ENCODE results near the gene RREB1.
A peak's percentile ranks its signal among the peaks of the same experiment; 100 is the strongest.

RREB1 gene

GRCh38 chr6:7100072-7100752 lies 7.5 kb upstream of the RREB1 start:
- no peak for DNase-seq (ENCODE audit: low read depth in 2 of 2)

- DNase-seq (ENCODE audit: low read depth in 2 of 2) = no peak
Measured at GRCh38 chr6:7100753-7101081, 7.0 kb upstream of the RREB1 start.

GRCh38 chr6:7101290-7101689 lies 6.5 kb upstream of the RREB1 start:
- DNase-seq (ENCODE audit: low read depth in 2 of 2) = no peak

- no peak for DNase-seq (ENCODE audit: low read depth in 2 of 2)
Measured at GRCh38 chr6:7104752-7105151, 3.0 kb upstream of the RREB1 start.

- DNase-seq (ENCODE audit: low read depth in 2 of 2) = no peak
Measured at GRCh38 chr6:7106215-7106751, 1.5 kb upstream of the RREB1 start.

- peak in 1 of 2 donors; percentile 50 for DNase-seq (ENCODE audit: low read depth in 2 of 2)
Measured at GRCh38 chr6:7106752-7107577, 796 bp upstream of the RREB1 start.

GRCh38 chr6:7108196-7108963 lies 619 bp downstream of the RREB1 start:
- peak in 1 of 2 donors; percentile 31 for DNase-seq (ENCODE audit: low read depth in 2 of 2)

- DNase-seq (ENCODE audit: low read depth in 2 of 2) = peak in 1 of 2 donors; percentile 10
Measured at GRCh38 chr6:7108964-7109836, 1.4 kb downstream of the RREB1 start.

GRCh38 chr6:7110092-7110792 lies 2.5 kb downstream of the RREB1 start:
- DNase-seq (ENCODE audit: low read depth in 2 of 2) = no peak

GRCh38 chr6:7111095-7111690 lies 3.4 kb downstream of the RREB1 start:
- no peak for DNase-seq (ENCODE audit: low read depth in 2 of 2)

- DNase-seq (ENCODE audit: low read depth in 2 of 2) = no peak
Measured at GRCh38 chr6:7112171-7112570, 4.4 kb downstream of the RREB1 start.

GRCh38 chr6:7112741-7113313 lies 5.1 kb downstream of the RREB1 start:
- DNase-seq (ENCODE audit: low read depth in 2 of 2) = no peak

GRCh38 chr6:7114744-7115458 lies 7.1 kb downstream of the RREB1 start:
- no peak for DNase-seq (ENCODE audit: low read depth in 2 of 2)

GRCh38 chr6:7115543-7116231 lies 7.9 kb downstream of the RREB1 start:
- DNase-seq (ENCODE audit: low read depth in 2 of 2) = no peak

GRCh38 chr6:7119272-7119801 lies 11.6 kb downstream of the RREB1 start:
- DNase-seq (ENCODE audit: low read depth in 2 of 2) = no peak

- no peak for DNase-seq (ENCODE audit: low read depth in 2 of 2)
Measured at GRCh38 chr6:7121700-7122241, 14.0 kb downstream of the RREB1 start.

GRCh38 chr6:7122684-7123083 lies 14.9 kb downstream of the RREB1 start:
- DNase-seq (ENCODE audit: low read depth in 2 of 2) = no peak

GRCh38 chr6:7124114-7124513 lies 16.4 kb downstream of the RREB1 start:
- DNase-seq (ENCODE audit: low read depth in 2 of 2) = no peak

Measured in activated CD4-positive, alpha-beta T cell treated with anti-CD3 and anti-CD28 coated beads for 24 hours (primary cell).